GM23338 (cell line): ENCODE measurements around the gene ZYG11B.

Experiments
- CTCF ChIP-seq, 2 experiments: fragments of 200-600 bp in 1 of 2; sonication (generic) in 1 of 2; conservative IDR thresholded peaks; 2 replicates each; pipeline versions ENCODE4 v1.5.1 to v1.6.1; 2016 to 2017; ENCODE audit warnings: antibody characterized with exemption in 2 of 2, low read depth in 2 of 2, mild to moderate bottlenecking in 2 of 2, moderate library complexity in 1 of 2
- ETS1 ChIP-seq: IDR thresholded peaks from 2 replicates; pipeline ENCODE4 v1.6.1; 2016; ENCODE audit warnings: antibody characterized with exemption
- EZH2 ChIP-seq: fragments of 200-600 bp; sonication (generic); IDR thresholded peaks from one replicate; pipeline ENCODE4 v1.8.0; 2017; ENCODE audit warnings: antibody characterized with exemption, mild to moderate bottlenecking, low read depth; ENCODE audit not compliant: unreplicated experiment
- EZH2phosphoT487 ChIP-seq: fragments of 200-600 bp; sonication (generic); IDR thresholded peaks from one replicate; pipeline ENCODE4 v1.8.1; 2018; ENCODE audit warnings: antibody characterized with exemption; ENCODE audit not compliant: unreplicated experiment
- POLR2AphosphoS5 ChIP-seq: IDR thresholded peaks from 2 replicates; pipeline ENCODE4 v1.6.1; 2016; ENCODE audit warnings: antibody characterized with exemption, low read depth

- TF ChIP-seq EZH2phosphoT487 (no peak), EZH2 (no peak), POLR2AphosphoS5 (no peak), CTCF (conservative IDR thresholded peaks at IDR 0.05; ENCODE audit: low read depth in 2 of 2) (no peak), ETS1 (no peak)
These were observed 18.2 kb upstream of the ZYG11B start for GRCh38 chr1:52707927-52708655.
